K562 (cell line): ENCODE results near the gene ARF1. TPM values are rescaled to one million over a fixed set of nuclear protein-coding genes. Genes with fewer than 3 reads are reported as not detected.

Source experiments
- ATAC-seq: fragments of 200-7000 bp; cut with Tn5 transposase; 3 replicates; pipeline ENCODE4 v1.9.1; 2020; ENCODE audit warnings: moderate library complexity
- BruUV-seq: library from RNA; stranded (reverse); fragments of 400-500 nt; replicated peaks from 2 replicates; lab custom pipeline; 2021; lab: Mats Ljungman, UMichigan
- CTCF ChIA-PET: fragments of 300-600 bp; formaldehyde crosslinking; extraction: SDS; loops from one replicate; lab custom pipeline; 2021; ENCODE audit warnings: low intra/inter-chr PET ratio; lab: Yijun Ruan, JAX
- POLR2A ChIA-PET: fragments of 300-600, 350-650 bp; sonication (Branson Sonifier 250); formaldehyde crosslinking; extraction: SDS; loops from one replicate; lab custom pipeline; 2021; ENCODE audit warnings: antibody characterized with exemption, inconsistent platforms; lab: Yijun Ruan, JAX
- DNase-seq, 4 experiments: peaks; one replicate each; pipeline versions ENCODE4 v3.0.0 to v3.0.0-alpha.2; 2011 to 2018; ENCODE audit warnings: low spot score in 3 of 4, mixed read lengths in 3 of 4; ENCODE audit errors: extremely low read depth in 1 of 4
- FAIRE-seq: peaks from 2 replicates; lab custom pipeline; 2011; peaks lifted over from hg19 to GRCh38; lab: Jason Lieb, UNC
- H2AFZ ChIP-seq: 2 replicates; pipeline ENCODE4 v1.6.0; 2011; ENCODE audit warnings: low read depth, low read length, control low read depth, inconsistent platforms
- H3K27ac ChIP-seq: fragments of 200-600 bp; 3 replicates; pipeline ENCODE4 v1.8.0; 2011; ENCODE audit warnings: low read depth, mild to moderate bottlenecking, control low read depth, inconsistent platforms, low read length, moderate library complexity, mixed read lengths; ENCODE audit errors: extremely low read depth
- H3K27me3 ChIP-seq, 2 experiments: fragments of 300-600 bp in 1 of 2; 2 replicates in 1 of 2; 3 replicates in 1 of 2; pipeline versions ENCODE4 v1.6.0 to v1.8.0; 2011; ENCODE audit warnings: inconsistent platforms in 2 of 2, low read length in 2 of 2, mild to moderate bottlenecking in 1 of 2, mixed read lengths in 1 of 2, moderate library complexity in 1 of 2; ENCODE audit not compliant: control insufficient read depth in 2 of 2, insufficient read depth in 2 of 2
- H3K36me3 ChIP-seq: fragments of 300-600 bp; 3 replicates; pipeline ENCODE4 v1.8.0; 2011; ENCODE audit warnings: mild to moderate bottlenecking, low read length, inconsistent platforms; ENCODE audit not compliant: control insufficient read depth, insufficient read depth
- H3K4me1 ChIP-seq, 2 experiments: fragments of 200-600 bp in 1 of 2; replicated peaks in 1 of 2; 2 replicates in 1 of 2; 3 replicates in 1 of 2; pipeline versions ENCODE4 v1.5.1 to v1.8.0; 2011; ENCODE audit warnings: inconsistent platforms in 2 of 2, low read length in 2 of 2, mild to moderate bottlenecking in 1 of 2, mixed read lengths in 1 of 2, moderate library complexity in 1 of 2; ENCODE audit not compliant: control insufficient read depth in 2 of 2, insufficient read depth in 2 of 2
- H3K4me2 ChIP-seq: 2 replicates; pipeline ENCODE4 v1.6.1; 2011; ENCODE audit warnings: low read length, control low read depth, inconsistent platforms, mixed read lengths; ENCODE audit not compliant: insufficient read depth
- H3K4me3 ChIP-seq: fragments of 200-600 bp; sonication (generic), shearing (Covaris generic); 2 replicates; pipeline ENCODE4 v1.5.1; 2016; ENCODE audit warnings: control low read depth, inconsistent platforms
- H3K79me2 ChIP-seq: fragments of 200-600 bp; 3 replicates; pipeline ENCODE4 v1.8.0; 2011; ENCODE audit warnings: low read length, inconsistent platforms; ENCODE audit not compliant: control insufficient read depth, insufficient read depth
- H3K9ac ChIP-seq, 2 experiments: 2 replicates each; pipeline versions ENCODE4 v1.6.0 to v1.6.1; 2011; ENCODE audit warnings: low read depth in 2 of 2, low read length in 2 of 2, control low read depth in 1 of 2, inconsistent platforms in 1 of 2, mild to moderate bottlenecking in 1 of 2, mixed read lengths in 1 of 2; ENCODE audit not compliant: insufficient read depth in 1 of 2
- H3K9me1 ChIP-seq: one replicate; pipeline ENCODE4 v1.6.0; 2011; ENCODE audit warnings: inconsistent platforms, mild to moderate bottlenecking, low read length, moderate library complexity; ENCODE audit not compliant: control insufficient read depth, insufficient read depth
- H3K9me3 ChIP-seq: replicated peaks from 2 replicates; pipeline ENCODE4 v1.5.1; 2011; ENCODE audit warnings: low read depth, low read length, inconsistent platforms; ENCODE audit not compliant: control insufficient read depth, insufficient read depth
- H4K20me1 ChIP-seq: replicated peaks from 2 replicates; pipeline ENCODE4 v1.6.1; 2011; ENCODE audit warnings: low read length, inconsistent platforms, mixed read lengths; ENCODE audit not compliant: control insufficient read depth, insufficient read depth
- CBX3 ChIP-seq, 2 experiments: IDR thresholded peaks; 1 replicate in 1 of 2; 2 replicates in 1 of 2; pipeline ENCODE4 v1.6.1; 2012; ENCODE audit warnings: inconsistent platforms in 2 of 2, low read length in 2 of 2, borderline replicate concordance in 1 of 2, control low read depth in 1 of 2
- COPS2 ChIP-seq: fragments of 450-650 bp; conservative IDR thresholded peaks from 2 replicates; pipeline ENCODE4 v1.6.1; 2016; ENCODE audit warnings: mild to moderate bottlenecking, moderate library complexity
- EGR1 ChIP-seq: fragments of 450-650 bp; conservative IDR thresholded peaks from 2 replicates; pipeline ENCODE4 v1.6.1; 2017; ENCODE audit warnings: mild to moderate bottlenecking
- KLF13 ChIP-seq: fragments of 450-650 bp; IDR thresholded peaks from 2 replicates; pipeline ENCODE4 v1.6.1; 2016; ENCODE audit warnings: missing genetic modification characterization, low read depth, mild to moderate bottlenecking, missing compliant biosample characterization, moderate library complexity, borderline replicate concordance
- KLF16 ChIP-seq: IDR thresholded peaks from 2 replicates; pipeline ENCODE4 v1.6.1; 2016; ENCODE audit warnings: antibody characterized with exemption
- MAZ ChIP-seq, 2 experiments: fragments of 450-650 bp in 1 of 2; sonication (generic) in 1 of 2; formaldehyde crosslinking; IDR thresholded peaks in 1 of 2; conservative IDR thresholded peaks in 1 of 2; 2 replicates each; pipeline versions ENCODE4 v1.4.0 to v1.5.0; 2020; ENCODE audit warnings: mild to moderate bottlenecking in 1 of 2, missing genetic modification reagents in 1 of 2
- RBM14 ChIP-seq: fragments of 200-400 bp; formaldehyde crosslinking; IDR thresholded peaks from 2 replicates; pipeline ENCODE4 v1.6.1; 2018; ENCODE audit warnings: low read depth, mild to moderate bottlenecking, low read length, moderate library complexity, borderline replicate concordance; ENCODE audit not compliant: insufficient read depth
- WGBS: fragments of 100-300 bp; shearing (Covaris generic); methylation state at CpG from one replicate; pipeline ENCODE4 v1.1.6; 2016; ENCODE audit warnings: low coverage, mixed read lengths; ENCODE audit not compliant: insufficient coverage; ENCODE audit errors: missing lambda C conversion rate; 5-methylcytosine and 5-hydroxymethylcytosine counted together
- in situ Hi-C: fragments of 300-500 bp; cut with MboI; formaldehyde crosslinking; loops from 4 replicates; pipeline ENCODE4 v1.15.0; 2018; ENCODE audit warnings: inconsistent platforms, mixed read lengths
- intact Hi-C: fragments of 100-400 bp; cut with micrococcal nuclease; formaldehyde crosslinking; loops from 2 replicates; pipeline ENCODE4 v1.14.2; 2022
- polyA plus RNA-seq, 8 experiments: library from polyadenylated mRNA; depleted of rRNA in 4 of 8; stranded (reverse) in 5 of 8; unstranded in 3 of 8; fragments of >200 nt; fragmentation: Nextera tagmentation in 2 of 8; fragmentation: Illumina TruSeq in 1 of 8; extraction: Ambion mirVana in 2 of 8; extraction: Trizol in 1 of 8; gene quantifications; 2 replicates each; pipeline versions ENCODE4 v1.2.1 to v1.2.3, GENCODE V29; 2011 to 2014; ENCODE audit warnings: inconsistent platforms in 1 of 8, missing spikeins in 1 of 8
- total RNA-seq, 7 experiments: library from RNA; depleted of rRNA in 6 of 7; stranded (reverse); fragments of >200 nt in 6 of 7; fragmentation: Illumina TruSeq in 2 of 7; extraction: Trizol in 2 of 7; gene quantifications; 2 replicates each; pipeline versions ENCODE4 v1.2.1 to v1.2.3, GENCODE V29; 2011 to 2021; ENCODE audit warnings: low replicate concordance in 1 of 7
- TF ChIP-seq, protein P1 (sequence below): fragments of 450-650 bp; IDR thresholded peaks from 2 replicates; pipeline ENCODE4 v1.6.1; 2018; ENCODE audit not compliant: partially characterized antibody

Gene ARF1
- total and polyA plus RNA-seq, 9 of the 15 experiments (the other 6 are each of a cell fraction or from before 2014, with no cell fraction given), result 69.8 to 593 (median 325) TPM

DNA sequence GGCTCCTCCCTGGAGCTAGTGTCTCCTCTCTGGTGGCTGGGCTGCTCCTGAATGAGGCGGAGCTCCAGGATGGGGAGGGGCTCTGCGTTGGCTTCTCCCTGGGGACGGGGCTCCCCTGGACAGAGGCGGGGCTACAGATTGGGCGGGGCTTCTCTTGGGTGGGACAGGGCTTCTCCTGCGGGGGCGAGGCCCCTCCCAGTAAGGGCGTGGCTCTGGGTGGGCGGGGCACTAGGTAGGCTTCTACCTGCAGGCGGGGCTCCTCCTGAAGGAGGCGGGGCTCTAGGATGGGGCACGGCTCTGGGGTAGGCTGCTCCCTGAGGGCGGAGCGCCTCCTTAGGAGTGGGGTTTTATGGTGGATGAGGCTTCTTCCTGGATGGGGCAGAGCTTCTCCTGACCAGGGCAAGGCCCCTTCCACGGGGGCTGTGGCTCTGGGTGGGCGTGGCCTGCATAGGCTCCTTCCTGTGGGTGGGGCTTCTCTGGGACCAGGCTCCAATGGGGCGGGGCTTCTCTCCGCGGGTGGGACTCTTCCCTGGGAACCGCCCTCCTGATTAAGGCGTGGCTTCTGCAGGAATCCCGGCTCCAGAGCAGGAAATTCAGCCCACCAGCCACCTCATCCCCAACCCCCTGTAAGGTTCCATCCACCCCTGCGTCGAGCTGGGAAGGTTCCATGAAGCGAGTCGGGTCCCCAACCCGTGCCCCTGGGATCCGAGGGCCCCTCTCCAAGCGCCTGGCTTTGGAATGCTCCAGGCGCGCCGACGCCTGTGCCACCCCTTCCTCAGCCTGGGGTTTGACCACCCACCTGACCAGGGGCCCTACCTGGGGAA, 22.7 kb upstream of the ARF1 start:
- Histone ChIP-seq H2AFZ (peak overlapping the region; percentile 88), H3K4me2 (peak overlapping the region; percentile 76)
- WGBS, result 21% methylated on average over 33 of the region's 33 CpGs

More for the DNA sequence above, 22.7 kb upstream of the ARF1 start:
- DNase-seq (peak; percentile 82 to 97 (median 92)), ATAC-seq (peak; percentile 93), FAIRE-seq (peak; percentile 82)
- Histone ChIP-seq H3K27me3 (peaks cover 0 to 16% of the 10 kb centered on the region in 2 experiments; a peak in 3 of 5 replicates), H3K4me1 (peaks cover 0 to 41% of the 10 kb centered on the region in 2 experiments; a peak in 3 of 5 replicates), H3K9me1 (no peaks in the 10 kb centered on the region), H3K4me3 (peak overlapping the region; percentile 45), H3K27ac (no peak overlapping the region), H3K9me3 (no peaks in the 10 kb centered on the region), H3K9ac (peak overlapping the region in 1 of 2 experiments; percentile 72; a peak in 1 of 4 replicates), H3K79me2 (no peaks in the 10 kb centered on the region), H3K36me3 (no peaks in the 10 kb centered on the region), H4K20me1 (no peaks in the 10 kb centered on the region)
- in situ Hi-C loops, result no loop called here
- intact Hi-C loops, result no loop called here
- TF ChIP-seq KLF16, result no peak
- no peak for TF ChIP-seq COPS2
- TF ChIP-seq MAZ (CRISPR knock-in tag; conservative IDR thresholded peaks at IDR 0.05 in 1 of 2, IDR thresholded peaks at IDR 0.05 in 1 of 2), result no peak
- TF ChIP-seq, protein P1, sequence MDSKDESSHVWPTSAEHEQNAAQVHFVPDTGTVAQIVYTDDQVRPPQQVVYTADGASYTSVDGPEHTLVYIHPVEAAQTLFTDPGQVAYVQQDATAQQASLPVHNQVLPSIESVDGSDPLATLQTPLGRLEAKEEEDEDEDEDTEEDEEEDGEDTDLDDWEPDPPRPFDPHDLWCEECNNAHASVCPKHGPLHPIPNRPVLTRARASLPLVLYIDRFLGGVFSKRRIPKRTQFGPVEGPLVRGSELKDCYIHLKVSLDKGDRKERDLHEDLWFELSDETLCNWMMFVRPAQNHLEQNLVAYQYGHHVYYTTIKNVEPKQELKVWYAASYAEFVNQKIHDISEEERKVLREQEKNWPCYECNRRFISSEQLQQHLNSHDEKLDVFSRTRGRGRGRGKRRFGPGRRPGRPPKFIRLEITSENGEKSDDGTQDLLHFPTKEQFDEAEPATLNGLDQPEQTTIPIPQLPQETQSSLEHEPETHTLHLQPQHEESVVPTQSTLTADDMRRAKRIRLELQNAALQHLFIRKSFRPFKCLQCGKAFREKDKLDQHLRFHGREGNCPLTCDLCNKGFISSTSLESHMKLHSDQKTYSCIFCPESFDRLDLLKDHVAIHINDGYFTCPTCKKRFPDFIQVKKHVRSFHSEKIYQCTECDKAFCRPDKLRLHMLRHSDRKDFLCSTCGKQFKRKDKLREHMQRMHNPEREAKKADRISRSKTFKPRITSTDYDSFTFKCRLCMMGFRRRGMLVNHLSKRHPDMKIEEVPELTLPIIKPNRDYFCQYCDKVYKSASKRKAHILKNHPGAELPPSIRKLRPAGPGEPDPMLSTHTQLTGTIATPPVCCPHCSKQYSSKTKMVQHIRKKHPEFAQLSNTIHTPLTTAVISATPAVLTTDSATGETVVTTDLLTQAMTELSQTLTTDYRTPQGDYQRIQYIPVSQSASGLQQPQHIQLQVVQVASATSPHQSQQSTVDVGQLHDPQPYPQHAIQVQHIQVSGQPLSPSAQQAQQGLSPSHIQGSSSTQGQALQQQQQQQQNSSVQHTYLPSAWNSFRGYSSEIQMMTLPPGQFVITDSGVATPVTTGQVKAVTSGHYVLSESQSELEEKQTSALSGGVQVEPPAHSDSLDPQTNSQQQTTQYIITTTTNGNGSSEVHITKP, result peak; percentile 51
- TF ChIP-seq RBM14, result 0 out of 2 replicates have a peak, but pooled peaks have one; percentile 55
- peak; percentile 93 for TF ChIP-seq EGR1
- no peak for TF ChIP-seq CBX3 (IDR thresholded peaks at IDR 0.05; ENCODE audit: borderline replicate concordance in 1 of 2, low read length in 2 of 2)
- peak; percentile 53; the same call in 1 of the 2 replicates for TF ChIP-seq KLF13 (tag)
- POLR2A ChIA-PET, result interaction anchor here (0.6 to 3.5 kb wide), 3 partner anchors 23 to 40 kb away, joined by 3 to 18 read pairs (median 4); partner anchors contain the start of gene ARF1
- CTCF ChIA-PET, result no interaction called here
- BruUV-seq, result no TSS peak
